VCaP (cell line): ENCODE measurements around the gene IRGQ.
A peak's percentile ranks its signal among the peaks of the same experiment; 100 is the strongest.
"Not testable (repeated sequence)": the region's sequence is repeated elsewhere in the genome, so short reads cannot be mapped to it uniquely, and the experiment has no call there.

Experiments used
- H3K27ac ChIP-seq: fragments of 450-650 bp; 2 replicates; pipeline ENCODE4 v1.5.1; 2017
- CTCF ChIP-seq: fragments of 450-650 bp; conservative IDR thresholded peaks from 2 replicates; pipeline ENCODE4 v1.5.1; 2017; ENCODE audit warnings: mild to moderate bottlenecking, moderate library complexity

The IRGQ gene

GRCh38 chr19:43638995-43639518 lies 43.1 kb upstream of the IRGQ start:
- peak overlapping the region; percentile 65; the same call in 1 of the 2 replicates for H3K27ac ChIP-seq
- TF ChIP-seq CTCF: no peak

GRCh38 chr19:43638214-43638994 lies 42.5 kb upstream of the IRGQ start:
- TF ChIP-seq CTCF: no peak
- no peak overlapping the region; the same call in 1 of the 2 replicates for H3K27ac ChIP-seq

- H3K27ac ChIP-seq: no peak overlapping the region
- TF ChIP-seq CTCF: no peak
Measured at GRCh38 chr19:43636121-43636683, 40.3 kb upstream of the IRGQ start.

GRCh38 chr19:43635561-43635940 lies 39.6 kb upstream of the IRGQ start:
- not testable (repeated sequence) for H3K27ac ChIP-seq

- no peak overlapping the region for H3K27ac ChIP-seq
- no peak for TF ChIP-seq CTCF
Measured at GRCh38 chr19:43634872-43635560, 39.1 kb upstream of the IRGQ start.

GRCh38 chr19:43634506-43634871 lies 38.6 kb upstream of the IRGQ start:
- TF ChIP-seq CTCF: no peak
- no peak overlapping the region for H3K27ac ChIP-seq

GRCh38 chr19:43634068-43634467 lies 38.1 kb upstream of the IRGQ start:
- H3K27ac ChIP-seq: no peak overlapping the region
- no peak for TF ChIP-seq CTCF

GRCh38 chr19:43633520-43633919 lies 37.6 kb upstream of the IRGQ start:
- no peak for TF ChIP-seq CTCF
- H3K27ac ChIP-seq: no peak overlapping the region
